HG02973 (cell line): ENCODE measurements around the gene SLC22A23.

Experiments
- ATAC-seq: cut with Tn5 transposase; IDR thresholded peaks from one replicate; pipeline ENCODE4 v1.9.1; 2021; ENCODE audit warnings: moderate library complexity; ENCODE audit not compliant: unreplicated experiment

Gene SLC22A23

DNA sequence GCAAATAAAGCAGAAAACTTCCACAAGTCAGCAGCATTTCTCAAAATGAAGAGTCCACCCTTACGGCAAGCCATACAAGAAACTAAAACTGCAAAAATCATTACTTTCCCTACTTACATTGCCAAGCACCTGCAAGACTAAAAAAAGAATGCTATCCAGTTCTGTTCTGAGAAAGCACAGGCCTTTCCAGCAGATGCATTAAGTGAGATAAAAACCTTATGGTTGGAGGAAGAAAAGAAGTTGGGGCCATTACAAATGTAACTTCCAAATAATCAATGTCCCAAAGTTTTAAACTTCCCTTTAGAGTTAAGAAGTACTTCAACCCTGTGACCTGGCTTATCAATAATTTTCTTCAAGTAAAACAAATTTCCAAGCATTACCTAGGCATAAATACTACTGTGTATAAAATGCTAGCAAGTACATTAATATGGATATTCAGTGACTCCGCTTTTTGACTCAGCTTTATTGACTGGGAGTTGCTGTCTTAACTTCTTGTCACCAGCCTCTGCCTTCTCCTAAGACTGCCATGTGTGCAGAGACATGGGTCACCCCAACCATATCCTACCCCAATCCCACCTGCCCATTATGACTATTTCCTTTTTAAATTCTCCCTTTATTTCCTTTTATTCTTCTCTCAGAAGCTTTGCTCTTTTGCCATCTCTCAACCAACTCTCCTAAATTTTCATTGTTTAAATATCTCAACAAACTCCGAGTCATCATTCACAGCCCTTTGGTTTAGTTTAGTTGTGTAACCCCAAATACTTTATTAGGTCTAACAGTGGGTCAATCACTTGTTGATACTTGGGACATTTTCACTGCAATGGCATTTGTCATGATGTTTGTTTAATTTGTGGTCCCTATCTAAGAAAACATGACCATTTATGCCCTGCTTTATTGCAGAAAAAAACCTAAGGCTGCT is 49.7 kb downstream of the SLC22A23 start:
- no peak for ATAC-seq

DNA sequence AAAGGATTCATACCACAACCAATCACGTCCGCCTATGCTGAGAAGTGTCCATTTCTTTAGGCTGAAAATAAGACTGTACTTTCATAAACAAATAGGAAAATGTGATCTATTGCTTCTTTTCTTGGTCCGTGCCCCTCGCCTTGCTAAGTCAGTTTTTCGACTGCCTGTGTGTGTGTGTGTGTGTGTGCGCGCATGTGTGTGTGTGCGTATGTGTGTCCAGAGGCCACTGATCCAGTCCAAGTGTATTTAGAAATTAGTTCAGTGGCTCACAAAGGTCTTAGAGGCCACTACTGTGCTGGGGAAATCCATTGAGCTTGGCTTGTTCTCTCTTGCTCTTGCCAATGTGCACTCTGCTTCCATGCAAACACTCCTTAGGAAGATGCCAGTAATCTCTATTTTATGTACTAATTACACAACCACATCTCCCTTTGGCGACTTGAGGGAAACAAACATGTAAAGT is 50.5 kb downstream of the SLC22A23 start:
- no peak for ATAC-seq

DNA sequence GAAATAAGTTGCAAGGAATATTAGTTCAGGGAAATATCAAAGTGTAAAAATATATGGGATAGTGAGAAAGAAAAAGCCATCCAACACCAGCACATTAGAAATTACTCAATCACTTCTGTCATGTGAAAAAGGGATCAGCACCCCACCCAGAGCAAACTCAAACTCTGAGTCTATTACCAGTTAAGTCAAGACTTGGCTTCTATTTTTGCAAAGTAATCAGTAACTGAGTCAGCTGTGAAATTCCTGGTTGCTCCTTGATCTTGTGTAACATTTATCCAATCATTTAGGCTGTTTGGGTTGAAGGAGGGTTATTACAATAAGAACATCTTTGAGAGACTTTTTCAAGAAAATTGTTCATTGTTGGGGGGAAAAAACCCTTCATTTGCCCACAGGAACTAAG is 51.2 kb downstream of the SLC22A23 start:
- no peak for ATAC-seq

DNA sequence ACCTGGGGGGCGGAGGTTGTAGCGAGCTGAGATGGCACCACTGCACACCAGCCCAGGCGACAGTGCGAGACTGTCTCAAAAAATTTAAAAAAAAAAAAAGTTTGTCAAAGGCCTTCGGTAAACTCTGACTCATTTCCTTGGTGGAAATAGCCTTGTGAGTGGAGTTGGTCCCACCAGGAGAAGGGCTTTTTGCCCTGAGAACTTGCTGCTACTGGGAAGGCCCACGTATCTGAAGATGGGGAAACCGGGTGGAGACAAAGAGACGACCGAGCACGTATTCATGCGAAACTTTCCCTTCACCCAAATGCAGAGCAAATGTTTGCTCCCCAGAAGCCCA is 51.7 kb downstream of the SLC22A23 start:
- ATAC-seq, result no peak

DNA sequence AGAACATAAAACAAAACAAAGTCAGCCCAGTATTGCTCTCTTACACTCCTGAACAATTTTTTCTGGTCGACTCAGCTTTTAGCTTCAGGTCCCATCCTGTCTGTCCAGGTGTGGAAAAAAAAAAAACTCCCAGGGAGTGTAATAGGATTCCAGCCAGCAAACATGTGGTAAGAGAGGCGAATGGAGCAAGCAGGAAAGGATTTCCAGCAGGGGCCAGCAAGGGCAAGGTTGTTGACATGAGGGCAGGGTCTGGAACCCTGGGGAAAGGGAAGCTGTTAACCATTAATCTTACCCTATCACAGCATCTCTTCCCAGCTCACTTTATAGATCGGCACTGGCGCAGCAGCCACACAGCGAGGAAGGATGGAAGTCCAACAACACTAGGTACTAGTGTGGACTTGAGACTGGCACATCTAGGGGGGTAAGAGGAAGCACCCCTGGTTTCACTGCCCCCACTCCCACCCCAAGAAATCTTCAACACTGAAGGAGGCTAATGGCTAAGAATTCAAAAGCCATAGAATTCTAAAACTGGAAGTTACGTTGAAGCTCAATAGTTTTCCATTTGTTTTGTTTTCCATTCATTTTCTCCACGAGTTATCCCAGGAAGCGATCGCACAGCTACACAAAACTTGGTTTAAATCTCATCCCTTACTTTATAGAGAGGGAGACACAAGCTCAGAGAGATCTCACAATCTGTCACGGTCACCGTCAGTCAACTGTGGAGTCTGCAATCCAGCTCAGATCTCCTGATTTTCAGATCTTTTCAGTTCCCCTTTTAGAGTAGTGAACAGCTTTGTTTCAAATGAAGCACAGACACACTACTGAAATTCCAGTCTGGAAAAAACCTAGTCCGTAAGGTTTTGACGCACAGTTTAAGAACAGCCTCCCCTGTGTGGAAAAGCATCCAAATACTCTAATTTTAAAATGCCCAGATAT is 53.3 kb downstream of the SLC22A23 start:
- no peak for ATAC-seq

DNA sequence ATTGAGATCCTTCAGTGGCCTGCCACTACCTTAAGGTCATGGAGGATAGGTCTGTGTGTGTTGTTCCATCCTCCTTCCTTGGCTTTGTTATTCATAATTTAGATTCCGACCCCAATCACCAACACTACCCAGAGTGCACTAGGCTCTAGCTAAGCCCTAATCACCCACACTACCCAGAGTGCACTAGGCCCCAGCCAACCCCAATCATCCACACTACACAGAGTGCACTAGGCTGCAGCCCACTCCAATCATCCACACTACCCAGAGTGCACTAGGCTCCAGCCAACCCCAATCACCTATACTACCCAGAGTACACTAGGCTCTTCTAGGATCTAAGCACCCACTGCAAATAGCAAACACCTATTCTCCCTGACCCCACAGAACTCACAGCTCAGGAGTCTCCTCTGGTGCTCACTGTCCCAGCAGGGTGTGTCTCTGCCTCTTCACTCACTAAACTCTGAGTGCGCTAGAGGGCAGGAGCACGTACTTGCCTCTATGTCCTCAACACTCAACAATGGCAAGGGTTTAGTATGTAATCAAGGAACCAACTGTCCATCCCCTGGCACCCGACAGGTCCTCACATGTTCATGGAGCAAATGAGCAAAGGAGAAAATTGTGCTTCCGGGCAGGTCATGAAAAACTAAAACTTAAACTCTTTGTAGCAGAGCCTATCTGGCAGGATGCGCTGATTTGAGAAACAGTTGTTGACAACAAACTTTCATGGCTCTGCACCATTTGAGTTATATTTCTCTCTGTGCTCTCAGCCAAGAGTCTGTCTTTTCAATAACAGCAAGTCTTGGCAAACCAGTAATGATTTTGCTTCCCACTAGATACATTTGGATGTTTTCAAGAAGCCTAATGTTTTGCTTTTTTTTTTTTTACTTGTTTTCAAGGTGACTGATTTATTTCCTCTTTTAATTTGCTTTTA is 54.3 kb downstream of the SLC22A23 start:
- ATAC-seq, result no peak

DNA sequence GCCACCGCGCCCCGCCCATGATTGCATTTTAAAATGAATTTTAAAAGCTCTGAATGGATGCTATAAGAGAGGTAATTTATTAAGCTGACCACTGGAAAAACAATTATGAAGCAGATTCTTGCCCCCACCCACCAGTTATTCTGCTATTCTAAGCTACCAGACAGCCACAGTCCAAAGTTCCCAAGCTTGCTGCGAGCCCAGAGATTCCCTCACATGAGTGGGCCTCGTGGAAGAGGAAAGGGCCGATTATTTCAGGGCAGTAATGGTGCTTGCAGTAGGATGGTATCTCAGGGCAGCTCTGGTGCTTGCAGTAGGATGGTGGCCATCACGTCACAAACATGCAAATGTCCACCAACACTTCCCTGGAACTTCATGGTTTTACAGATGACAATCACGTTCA is 56.7 kb downstream of the SLC22A23 start:
- ATAC-seq, result no peak

DNA sequence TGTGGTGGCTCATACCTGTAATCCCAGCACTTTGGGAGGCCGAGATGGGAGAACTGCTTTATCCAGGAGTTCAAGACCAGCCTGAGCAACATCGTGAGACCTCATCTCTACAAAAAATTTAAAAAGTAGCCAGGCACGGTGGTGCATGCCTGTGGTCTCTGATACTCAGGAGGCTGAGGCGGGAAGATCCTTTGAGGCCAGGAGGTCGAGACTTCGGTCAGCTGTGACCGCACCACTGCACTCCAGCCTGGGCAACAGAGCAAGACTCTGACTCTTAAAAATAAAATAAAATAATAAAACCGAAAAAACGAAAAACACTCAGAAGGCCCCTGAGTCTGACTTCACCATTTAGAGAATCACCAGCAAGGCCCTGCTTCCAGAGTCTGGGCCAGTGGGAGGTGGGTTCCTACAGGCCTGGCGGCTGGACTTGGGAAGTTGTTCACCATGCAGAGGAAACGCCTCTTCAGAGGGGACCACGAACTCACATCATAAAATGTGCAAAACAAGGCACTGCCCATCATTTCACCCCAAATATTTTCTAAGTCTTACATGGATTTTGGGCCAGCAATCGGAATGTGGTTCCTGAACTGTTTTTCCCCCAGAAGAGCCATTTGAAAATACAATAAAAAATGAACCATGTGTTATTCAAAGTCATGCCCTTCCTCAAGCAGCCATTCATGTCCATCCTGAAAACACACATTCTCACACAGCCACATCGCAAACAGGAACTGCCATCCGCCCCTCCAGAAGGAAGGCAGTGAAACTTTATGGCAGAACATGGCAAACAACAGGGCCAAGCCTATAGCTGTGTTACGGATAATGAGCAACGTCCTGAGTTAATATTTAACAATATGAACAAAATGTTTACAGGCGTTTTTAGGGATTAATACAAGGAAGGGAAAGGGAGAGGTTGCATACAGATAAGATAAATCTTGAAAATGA is 57.8 kb downstream of the SLC22A23 start:
- no peak for ATAC-seq

DNA sequence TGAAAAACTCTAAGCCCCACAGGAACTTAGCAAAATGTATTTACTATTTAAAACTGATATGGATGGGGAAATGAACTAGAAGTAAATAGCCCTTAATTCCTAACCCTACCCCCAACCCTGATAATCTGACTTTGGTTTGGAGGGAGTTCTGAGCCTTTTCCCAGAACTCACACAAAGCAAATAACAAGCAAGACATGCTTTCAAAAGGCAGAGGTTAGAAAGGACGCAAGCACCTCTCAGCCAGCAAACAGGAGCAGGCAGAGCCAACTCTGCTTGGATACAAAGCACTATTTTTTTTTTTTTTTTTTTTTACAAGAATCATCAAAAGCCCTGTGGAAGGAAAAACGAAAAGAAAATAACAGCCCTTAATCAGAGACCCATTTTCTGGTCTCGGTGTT is 58.7 kb downstream of the SLC22A23 start:
- no peak for ATAC-seq

DNA sequence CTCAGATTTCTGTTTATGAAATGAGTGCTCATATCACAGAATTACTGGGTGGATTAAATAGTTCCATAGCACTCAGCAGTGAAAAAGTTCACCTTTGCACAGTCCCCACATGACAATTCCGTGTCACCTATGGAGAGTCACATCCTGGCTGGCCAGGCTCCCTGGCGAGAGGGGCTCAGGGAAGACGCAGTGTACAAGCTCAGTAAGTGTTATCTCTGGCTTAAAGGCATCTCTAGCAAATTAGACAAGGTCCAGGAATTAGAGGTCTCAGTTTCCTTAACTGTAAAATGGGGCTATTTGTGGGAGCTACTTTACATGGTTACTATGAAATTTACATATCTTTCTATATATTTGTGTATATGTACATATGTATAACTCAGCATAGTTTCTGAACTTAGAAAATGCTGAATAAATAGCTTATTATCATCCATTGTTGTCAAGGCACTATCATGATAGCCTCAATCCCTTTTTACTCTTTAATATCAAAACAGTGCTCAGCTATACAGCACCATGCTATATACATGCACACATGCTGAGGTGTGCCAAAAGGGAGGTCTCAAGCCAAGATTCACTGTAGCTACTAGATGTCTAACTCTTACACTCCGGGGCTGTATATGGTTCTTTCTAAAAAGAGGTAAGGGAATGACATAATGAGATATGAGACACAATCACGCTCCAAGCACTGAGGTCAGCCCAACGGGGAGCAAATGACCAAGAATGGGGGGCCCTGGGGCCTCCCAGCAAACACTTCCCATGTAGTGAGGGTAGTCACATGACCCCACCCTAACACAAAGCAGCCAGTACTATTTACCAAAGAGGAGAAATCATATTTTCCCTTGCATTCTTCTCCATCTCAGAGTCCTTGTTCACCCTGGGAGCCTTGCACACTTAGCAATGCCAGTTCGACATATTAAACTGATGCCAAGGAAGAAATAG is 59.4 kb downstream of the SLC22A23 start:
- no peak for ATAC-seq

DNA sequence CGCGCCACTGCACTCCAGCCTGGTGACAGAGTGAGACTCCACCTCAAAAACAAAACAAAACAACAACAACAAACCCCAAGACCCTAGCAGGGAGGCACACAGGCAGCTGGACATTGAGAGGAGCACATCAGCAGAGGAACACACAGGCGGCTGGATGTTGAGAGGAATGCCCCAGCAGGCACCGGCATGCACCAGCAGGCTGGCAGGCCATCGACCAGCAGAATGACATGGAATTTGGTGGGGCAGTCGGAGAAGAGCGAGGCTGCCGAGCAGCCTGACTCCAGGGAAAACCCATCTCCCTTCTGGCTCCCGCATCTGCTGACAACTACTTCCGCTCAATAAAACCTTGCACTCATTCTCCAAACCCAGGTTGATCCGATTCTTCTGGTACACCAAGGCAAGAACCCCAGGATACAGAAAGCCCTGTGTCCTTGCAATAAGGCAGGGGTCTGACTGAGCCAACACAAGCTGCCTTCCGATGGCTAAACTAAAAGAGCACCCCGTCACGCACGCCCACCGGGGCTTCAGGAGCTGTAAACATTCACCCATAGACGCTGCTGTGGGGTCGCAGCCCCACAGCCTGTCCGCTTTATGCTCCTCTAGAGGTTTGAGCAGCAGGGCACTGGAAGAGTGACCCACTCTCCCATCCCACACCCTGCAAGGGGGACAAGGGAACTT is 60.2 kb downstream of the SLC22A23 start:
- no peak for ATAC-seq

DNA sequence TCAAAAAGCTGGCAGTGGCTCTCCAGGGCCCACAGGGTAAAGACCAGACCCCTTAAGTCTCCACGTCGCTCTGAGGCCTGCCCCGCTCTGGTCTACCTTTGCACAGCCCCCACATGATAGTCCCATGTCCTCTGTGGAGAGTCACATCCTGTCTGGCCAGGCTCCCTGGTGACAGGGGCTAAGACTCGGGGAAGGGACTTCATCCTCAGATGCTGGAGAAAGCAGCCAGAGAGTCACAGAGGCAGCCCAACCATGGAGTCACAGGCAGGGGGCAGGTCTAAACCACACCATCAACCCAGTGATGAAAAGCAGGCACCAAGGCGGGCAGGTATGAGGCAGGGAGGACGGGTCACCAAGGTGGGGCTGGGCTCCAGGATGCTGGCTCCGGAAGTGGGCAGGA is 62.2 kb downstream of the SLC22A23 start:
- no peak for ATAC-seq

DNA sequence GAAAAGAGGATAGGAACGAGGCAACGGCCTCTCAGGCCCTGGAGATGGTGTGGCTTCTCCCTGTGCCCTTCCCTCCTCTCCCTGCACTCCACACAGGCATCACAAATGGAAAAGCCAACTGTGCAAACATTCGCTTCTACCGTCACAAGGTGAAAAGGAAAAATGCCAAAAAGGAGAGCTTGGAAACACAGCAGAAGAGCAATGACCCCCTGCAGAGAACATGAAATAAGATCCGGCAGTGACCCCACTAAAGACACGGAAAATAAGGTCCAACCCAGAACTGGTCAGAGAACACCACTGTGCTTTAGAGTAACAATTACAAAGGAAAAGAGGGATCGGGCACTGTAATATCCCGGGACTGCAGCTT is 63.0 kb downstream of the SLC22A23 start:
- ATAC-seq, result no peak

DNA sequence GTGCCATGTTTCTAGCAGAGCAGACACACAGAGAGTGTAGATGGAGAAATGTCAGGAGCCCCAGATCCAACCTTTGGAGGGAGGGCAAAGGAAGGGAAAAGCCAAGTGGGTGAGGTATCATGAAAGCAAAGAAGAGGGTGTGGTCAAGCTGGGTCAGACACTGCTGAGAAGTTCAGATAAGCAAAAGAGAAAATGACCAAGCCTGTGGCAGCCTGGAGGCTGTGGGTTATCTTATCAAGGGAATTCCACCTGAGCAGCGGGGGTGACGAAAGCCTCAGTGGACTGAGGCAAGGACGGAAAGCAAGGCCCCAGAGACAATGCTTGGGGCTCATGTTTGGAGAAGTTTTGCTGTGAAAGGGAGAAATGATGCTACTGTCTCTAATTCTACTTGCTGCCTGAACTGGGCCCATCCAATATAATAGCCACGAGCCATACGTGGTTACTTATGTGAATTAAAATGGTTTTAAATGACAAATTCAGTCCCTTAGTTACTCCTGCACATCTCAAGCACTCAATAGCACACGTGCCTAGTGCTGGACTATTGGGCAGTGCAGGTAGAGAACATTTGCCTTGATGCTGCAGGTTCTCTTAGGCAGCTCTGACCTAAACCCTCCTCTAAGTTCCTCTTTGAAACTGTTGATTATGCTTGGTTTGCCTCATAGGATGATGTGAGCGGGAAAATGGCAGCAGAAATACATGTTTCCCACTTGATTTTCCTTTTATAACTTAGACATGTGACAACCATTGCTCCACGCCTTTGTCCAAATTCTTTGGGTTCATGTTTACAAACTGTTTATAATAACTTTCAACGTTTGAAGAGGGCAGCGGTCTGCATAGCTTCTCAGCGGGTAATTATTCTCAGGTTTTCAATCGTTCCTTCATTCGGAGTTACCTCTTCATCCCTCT is 63.7 kb downstream of the SLC22A23 start:
- ATAC-seq, result no peak

DNA sequence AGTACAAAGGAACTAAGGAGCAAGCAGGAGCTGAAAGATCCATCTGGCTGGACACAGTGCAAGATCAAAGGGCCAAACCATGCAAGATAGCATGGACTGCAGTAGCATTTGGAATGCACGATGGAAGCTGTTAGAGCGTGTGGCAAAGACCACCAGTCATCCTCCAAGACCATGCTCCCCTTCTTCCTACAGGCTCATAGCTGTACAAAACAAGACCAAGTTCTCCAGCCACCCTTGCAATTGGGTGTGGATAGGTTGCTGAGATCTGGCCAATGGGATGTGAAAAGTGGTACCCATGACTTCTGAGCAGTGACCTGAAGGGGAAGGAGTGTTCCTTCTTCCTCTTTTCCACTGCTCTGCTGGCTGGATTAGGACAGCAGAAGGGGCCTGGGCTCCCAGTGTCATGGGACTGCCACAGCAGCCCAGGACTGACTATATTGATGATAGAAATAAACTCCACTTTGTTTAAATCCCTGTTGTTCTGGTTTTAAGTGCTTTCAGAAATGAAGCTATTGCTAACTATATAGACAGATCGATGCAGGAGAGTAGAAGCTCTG is 64.9 kb downstream of the SLC22A23 start:
- no peak for ATAC-seq

DNA sequence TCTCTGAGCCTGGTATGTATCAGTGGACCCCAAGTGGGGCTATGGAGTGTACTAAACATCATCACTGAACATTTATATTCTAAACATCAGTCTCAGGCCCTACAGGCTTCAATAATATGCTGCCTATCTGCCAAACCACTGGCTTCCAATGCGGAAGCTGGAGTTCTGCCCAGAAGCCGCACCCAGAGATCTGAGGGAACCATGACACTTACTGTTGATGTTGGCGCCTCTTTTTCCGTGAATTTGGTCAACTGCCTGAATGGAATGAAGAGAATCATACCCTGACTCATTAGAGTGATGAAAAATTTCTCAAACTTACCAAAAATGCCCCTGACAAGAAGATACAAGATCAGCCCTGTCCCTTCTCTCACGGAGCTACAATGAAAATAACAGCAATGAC is 66.2 kb downstream of the SLC22A23 start:
- ATAC-seq, result no peak
